Hypothalamus (tissue), 51 donors: Measurements from ENCODE around the gene KIF2C.
A peak's percentile ranks its signal among the peaks of the same experiment; 100 is the strongest.
"Not testable (repeated sequence)": the region's sequence is repeated elsewhere in the genome, so short reads cannot be mapped to it uniquely, and the experiment has no call there.

Experiments
- DNase-seq, 51 donors: peaks; one replicate each; lab custom pipeline; 2025; lab: John Stamatoyannopoulos, UW

Gene KIF2C

GRCh38 chr1:44739307-44740178 is at the start of gene KIF2C:
TSS of gene KIF2C (plus strand) at chr1:44739837. CDS start at chr1:44739933, 96 bp downstream.
- peak; percentile 51 to 97 (median 92) for DNase-seq

DNA sequence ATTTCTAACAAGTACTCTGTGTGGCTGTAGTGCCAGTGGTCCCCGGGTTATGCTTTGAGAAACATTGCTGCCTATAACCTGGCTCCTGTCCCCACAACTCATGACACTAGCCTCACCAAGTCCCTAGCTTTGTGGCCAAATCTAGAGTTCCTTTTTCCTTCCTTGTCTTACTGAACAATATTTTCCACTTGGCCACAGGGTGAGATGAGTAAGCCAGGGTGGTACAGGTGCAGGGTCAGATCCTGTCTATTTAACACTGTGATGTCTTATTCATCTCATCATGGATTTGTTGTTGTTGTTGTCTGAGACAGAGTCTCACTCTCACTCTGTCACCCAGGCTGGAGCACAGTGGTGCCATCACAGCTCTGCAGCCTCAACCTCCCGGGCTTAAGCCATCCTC is 46.5 kb upstream of the KIF2C start:
- DNase-seq = no peak

DNA sequence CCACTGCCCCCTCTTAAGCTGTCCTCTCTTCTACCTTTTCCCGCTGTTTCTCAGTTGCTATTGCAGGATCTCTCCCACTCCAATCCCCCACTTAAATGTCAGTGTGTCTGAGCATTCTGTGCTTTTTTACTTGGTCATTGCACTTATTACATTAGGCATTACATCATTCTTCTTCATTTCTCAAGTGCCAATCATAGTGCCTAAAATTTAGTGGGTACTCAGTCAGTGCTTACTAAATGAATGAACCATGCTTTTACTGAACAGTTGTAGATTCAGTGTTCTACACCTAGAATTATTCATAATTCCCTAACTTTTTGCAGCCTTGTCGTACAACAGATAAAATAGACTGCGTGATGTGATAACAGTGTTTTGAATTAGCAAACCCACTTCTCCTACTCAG is 45.7 kb upstream of the KIF2C start:
- DNase-seq = no peak

GRCh38 chr1:44694863-44695478 is 44.7 kb upstream of the KIF2C start:
- no peak for DNase-seq

DNA sequence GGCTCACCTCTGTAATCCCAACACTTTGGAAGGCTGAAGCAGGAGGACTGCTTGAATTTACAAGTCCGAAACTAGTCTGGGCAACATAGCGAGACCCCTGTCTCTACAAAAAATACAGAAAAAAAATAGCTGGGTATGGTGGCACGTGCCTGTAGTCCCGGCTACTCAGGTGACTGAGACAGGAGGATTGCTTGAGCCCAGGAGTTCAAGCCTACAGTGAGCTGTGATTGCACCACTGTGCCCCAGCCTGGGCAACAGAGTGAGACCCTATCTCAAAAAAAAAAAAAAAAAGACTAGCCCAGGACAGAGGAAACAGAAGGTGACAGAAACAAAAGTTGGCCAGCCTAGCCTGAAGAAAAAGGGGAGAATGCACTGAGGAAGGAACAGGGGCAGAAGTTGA is 44.0 kb upstream of the KIF2C start:
- no peak for DNase-seq

DNA sequence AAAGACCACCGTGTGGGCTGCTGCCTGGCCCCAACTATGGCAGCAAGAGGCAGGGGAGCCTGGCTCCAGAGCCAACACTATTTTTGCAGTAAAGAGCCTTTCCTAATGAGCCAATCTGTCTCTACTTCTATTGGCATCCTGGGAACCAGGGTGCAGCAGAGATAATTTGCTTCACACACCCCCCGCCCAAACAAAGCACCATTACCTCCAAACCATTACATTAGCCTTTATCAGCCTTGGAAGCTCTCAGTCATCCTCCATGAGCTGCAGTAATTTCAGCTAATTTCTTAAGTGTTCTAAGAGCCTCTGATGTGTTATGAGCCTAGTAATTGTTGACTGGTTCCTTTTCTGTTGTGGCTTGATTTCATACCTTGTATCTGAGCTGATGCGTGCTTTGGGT is 43.5 kb upstream of the KIF2C start:
- DNase-seq = no peak

DNA sequence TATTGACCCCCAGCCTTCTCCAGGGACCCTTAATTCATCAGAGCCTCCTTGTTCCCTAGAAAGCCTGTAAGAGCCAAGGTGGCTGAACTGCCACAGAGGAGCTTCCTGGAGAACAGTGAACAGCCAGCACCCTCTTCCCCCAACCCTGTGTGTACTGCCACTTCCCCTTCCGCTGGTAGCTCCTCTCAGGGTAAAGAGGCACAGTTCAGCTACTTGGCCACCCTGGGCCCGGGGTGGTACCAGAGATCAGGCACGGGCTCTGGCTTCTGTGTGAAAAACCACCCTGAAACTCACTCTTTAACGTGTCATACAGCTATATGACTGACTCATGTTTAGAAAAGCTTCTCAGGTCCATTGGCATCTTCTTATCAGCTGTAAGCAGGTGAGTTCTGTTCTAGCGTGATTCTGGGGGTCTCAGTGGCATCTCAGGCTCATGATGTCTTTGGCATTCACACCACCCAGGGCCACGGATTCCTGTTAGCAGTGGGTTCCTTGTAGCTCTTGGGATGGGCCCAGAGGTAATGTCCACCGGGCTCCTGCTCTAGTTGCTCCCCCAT is 42.8 kb upstream of the KIF2C start:
- peak in 1 of 51 donors; percentile 15 for DNase-seq

DNA sequence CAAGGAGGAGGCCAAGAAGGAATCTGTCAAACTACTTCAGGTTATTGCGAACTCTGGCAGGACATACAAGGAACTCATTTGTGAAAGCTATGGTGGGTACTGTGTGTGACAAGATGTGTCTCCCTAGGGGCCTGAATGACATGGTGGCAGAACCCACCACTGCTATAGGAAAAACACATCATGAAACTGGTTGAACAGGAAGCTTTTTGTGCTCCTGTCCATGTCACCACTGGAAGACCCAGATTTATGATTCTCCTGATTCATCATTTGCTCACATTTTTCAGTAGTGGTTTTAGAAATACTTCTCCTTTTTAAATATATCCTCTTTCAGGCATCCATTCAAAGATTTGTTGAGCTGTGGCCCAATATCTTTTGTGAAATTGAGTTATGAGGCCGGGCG is 41.5 kb upstream of the KIF2C start:
- no peak for DNase-seq

GRCh38 chr1:44699375-44699774 is 40.3 kb upstream of the KIF2C start:
- not testable (repeated sequence) for DNase-seq

- no peak for DNase-seq
These were observed 39.1 kb upstream of the KIF2C start for GRCh38 chr1:44700573-44700972.

- no peak for DNase-seq
These were observed 38.5 kb upstream of the KIF2C start for GRCh38 chr1:44701141-44701573.

DNA sequence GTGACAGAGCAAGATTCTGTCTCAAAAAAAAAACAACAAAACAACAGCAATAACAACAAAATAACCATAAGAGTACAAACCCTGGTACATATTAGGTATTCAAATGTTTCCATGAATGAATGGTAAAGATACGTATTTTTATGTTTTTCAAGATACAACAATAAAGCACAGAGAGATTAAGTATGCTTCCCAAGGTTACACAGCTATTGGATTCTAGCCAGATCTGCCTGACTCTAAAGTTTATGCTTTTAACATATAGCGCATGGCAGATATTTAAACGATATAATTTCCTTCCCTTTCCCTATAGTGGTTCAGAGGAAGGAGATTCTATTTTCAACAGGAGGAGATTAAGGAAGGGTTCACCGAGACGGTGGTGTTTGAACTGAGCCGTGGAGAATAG is 34.2 kb upstream of the KIF2C start:
- DNase-seq = no peak

DNA sequence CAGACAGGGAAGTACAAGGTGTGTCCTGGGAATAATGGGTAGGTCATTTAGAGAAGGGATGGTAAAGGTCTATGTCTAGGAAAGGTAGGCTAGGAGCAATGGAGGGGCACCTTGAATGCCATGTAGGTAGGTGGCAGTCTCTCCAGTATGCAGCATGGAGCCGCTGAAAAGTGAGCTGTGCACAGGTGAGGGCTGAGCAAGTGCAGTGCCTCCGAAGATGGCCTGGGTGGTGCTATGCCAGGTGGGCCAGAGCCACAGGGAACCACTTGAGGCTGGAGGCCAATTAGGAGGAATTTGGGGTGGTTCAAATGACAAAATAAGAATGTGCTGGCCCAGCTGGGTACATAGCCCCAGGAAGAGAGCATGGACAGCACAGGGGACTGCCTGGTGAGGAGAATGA is 33.7 kb upstream of the KIF2C start:
- DNase-seq = no peak

GRCh38 chr1:44707112-44707881 is 32.3 kb upstream of the KIF2C start:
- DNase-seq = no peak

- peak in 6 of 51 donors; percentile 7 to 21 (median 14) for DNase-seq
These were observed 31.4 kb upstream of the KIF2C start for GRCh38 chr1:44707959-44708831.

GRCh38 chr1:44713321-44713781 is 26.3 kb upstream of the KIF2C start:
- DNase-seq = no peak

- DNase-seq = no peak
These were observed 25.1 kb upstream of the KIF2C start for GRCh38 chr1:44714532-44714931.

DNA sequence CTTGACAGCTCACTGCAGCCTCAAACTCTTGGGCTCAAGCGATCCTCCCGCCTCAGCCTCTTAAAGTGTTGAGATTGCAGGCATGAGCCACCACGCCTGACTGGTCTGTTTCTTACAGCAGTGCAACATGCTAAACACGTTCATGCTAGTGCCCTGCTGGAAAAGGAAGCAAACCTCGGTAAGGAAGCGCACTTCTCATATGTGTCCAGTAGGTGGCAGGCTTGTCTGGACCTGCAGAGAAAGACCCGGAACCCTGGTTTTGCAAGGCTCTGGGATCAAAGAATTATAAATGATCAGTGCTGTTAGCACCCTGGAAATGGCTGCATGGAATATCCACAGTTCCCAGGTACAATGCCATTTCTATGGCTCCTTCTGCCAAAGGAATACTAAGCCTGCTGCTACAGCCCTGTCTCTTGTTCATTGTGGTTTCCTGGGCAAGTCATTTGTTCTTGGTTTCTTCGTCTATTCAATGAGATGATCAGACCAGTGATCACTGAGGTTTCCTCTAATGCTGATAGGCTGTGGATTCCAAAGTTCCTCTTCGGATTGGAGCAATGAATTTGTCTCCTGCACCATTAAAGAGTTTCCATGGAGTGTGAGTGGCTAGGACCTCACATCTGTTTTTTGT is 24.6 kb upstream of the KIF2C start:
- peak in 43 of 51 donors; percentile 4 to 74 (median 32) for DNase-seq

- DNase-seq = no peak
These were observed 22.5 kb upstream of the KIF2C start for GRCh38 chr1:44717156-44717555.
